B cell (primary cell): ENCODE measurements around the gene CACNA2D4. TPM values are rescaled to one million over a fixed set of nuclear protein-coding genes. Genes with fewer than 3 reads are reported as not detected.
"Not testable (repeated sequence)": the region's sequence is repeated elsewhere in the genome, so short reads cannot be mapped to it uniquely, and the experiment has no call there.

Source experiments
- ATAC-seq: fragments of 200-7000 bp; cut with Tn5 transposase; one replicate; pipeline ENCODE4 v1.10.0; 2021; ENCODE audit warnings: low read depth, mild to moderate bottlenecking, moderate number of reproducible peaks, moderate library complexity
- CTCF ChIA-PET: fragments of 350-600 bp; sonication (Branson Sonifier 250); formaldehyde crosslinking; loops from one replicate; lab custom pipeline; 2021; ENCODE audit warnings: antibody characterized with exemption, inconsistent platforms; lab: Charles Lee
- POLR2A ChIA-PET: fragments of 350-600 bp; sonication (Branson Sonifier 250); formaldehyde crosslinking; loops from one replicate; lab custom pipeline; 2021; ENCODE audit warnings: antibody characterized with exemption; lab: Charles Lee
- DNase-seq: peaks from one replicate; pipeline ENCODE4 v3.0.0; 2013
- H2AFZ ChIP-seq: 2 replicates; pipeline ENCODE4 v1.6.1; 2012; ENCODE audit warnings: mild to moderate bottlenecking, low read depth, low read length; ENCODE audit not compliant: insufficient read depth, poor library complexity, severe bottlenecking
- H3K27ac ChIP-seq, 2 donors: 1 replicate in 1 of 2; 2 replicates in 1 of 2; pipeline ENCODE4 v1.5.1; 2012 to 2013; ENCODE audit warnings: low read length in 2 of 2, mild to moderate bottlenecking in 2 of 2, moderate library complexity in 1 of 2
- H3K27me3 ChIP-seq, 4 experiments: fragments of 200-600 bp in 1 of 4; sonication (generic) in 1 of 4; replicated peaks in 1 of 4; 1 replicate in 2 of 4; 2 replicates in 2 of 4; pipeline versions ENCODE4 v1.6.1 to v1.7.0; 2013 to 2016; ENCODE audit warnings: low read length in 3 of 4, mild to moderate bottlenecking in 2 of 4, mixed read lengths in 1 of 4, moderate library complexity in 1 of 4; ENCODE audit not compliant: insufficient read depth in 4 of 4, control insufficient read depth in 3 of 4; ENCODE audit errors: control extremely low read depth in 1 of 4
- H3K36me3 ChIP-seq, 2 experiments: replicated peaks in 1 of 2; 1 replicate in 1 of 2; 2 replicates in 1 of 2; pipeline versions ENCODE4 v1.6.1 to v1.7.1; 2013; ENCODE audit warnings: low read length in 1 of 2; ENCODE audit not compliant: insufficient read depth in 2 of 2, control insufficient read depth in 1 of 2; ENCODE audit errors: control extremely low read depth in 1 of 2, extremely low read depth in 1 of 2
- H3K4me1 ChIP-seq, 2 donors: fragments of 200-600 bp in 1 of 2; sonication (generic) in 1 of 2; 1 replicate in 1 of 2; 2 replicates in 1 of 2; pipeline versions ENCODE4 v1.5.1 to v1.6.1; 2013 to 2017; ENCODE audit warnings: low read length in 2 of 2; ENCODE audit not compliant: control insufficient read depth in 2 of 2, insufficient read depth in 2 of 2
- H3K4me2 ChIP-seq: replicated peaks from 2 replicates; pipeline ENCODE3; 2012; ENCODE audit warnings: mild to moderate bottlenecking, low read depth, low read length; ENCODE audit not compliant: poor library complexity, severe bottlenecking
- H3K4me3 ChIP-seq, 5 experiments: fragments of 200-600 bp in 1 of 5; sonication (generic) in 1 of 5; 1 replicate in 3 of 5; 2 replicates in 2 of 5; pipeline versions ENCODE4 v1.5.1 to v1.7.0; 2011 to 2016; ENCODE audit warnings: low read length in 4 of 5, mild to moderate bottlenecking in 4 of 5, low read depth in 2 of 5, control low read depth in 1 of 5, moderate library complexity in 1 of 5; ENCODE audit not compliant: insufficient read depth in 1 of 5; ENCODE audit errors: control extremely low read depth in 1 of 5, extremely low read depth in 1 of 5
- H3K79me2 ChIP-seq: fragments of 200-600 bp; sonication (generic); one replicate; pipeline ENCODE4 v1.6.0; 2016; ENCODE audit warnings: low read length; ENCODE audit not compliant: control insufficient read depth, insufficient read depth
- H3K9ac ChIP-seq: fragments of 200-600 bp; sonication (generic); 2 replicates; pipeline ENCODE4 v1.6.1; 2017; ENCODE audit warnings: mild to moderate bottlenecking, low read length, moderate library complexity
- H3K9me3 ChIP-seq, 3 donors: one replicate each; pipeline versions ENCODE4 v1.6.1 to v1.7.1; 2013; ENCODE audit warnings: low read length in 2 of 3; ENCODE audit not compliant: control insufficient read depth in 2 of 3, insufficient read depth in 1 of 3; ENCODE audit errors: control extremely low read depth in 1 of 3
- H4K20me1 ChIP-seq: 2 replicates; pipeline ENCODE4 v1.6.0; 2012; ENCODE audit warnings: mild to moderate bottlenecking, low read length; ENCODE audit not compliant: insufficient read depth, control insufficient read depth, poor library complexity, severe bottlenecking
- H3K27ac Mint-ChIP-seq: one replicate; pipeline ENCODE4 v1.8.0; 2021; ENCODE audit warnings: mixed read lengths
- H3K27me3 Mint-ChIP-seq: one replicate; pipeline ENCODE4 v1.8.0; 2021; ENCODE audit warnings: mixed read lengths
- H3K4me1 Mint-ChIP-seq: one replicate; pipeline ENCODE4 v1.8.0; 2021; ENCODE audit warnings: mixed read lengths
- H3K4me3 Mint-ChIP-seq: one replicate; pipeline ENCODE4 v1.8.0; 2021; ENCODE audit warnings: mixed read lengths
- H3K9me3 Mint-ChIP-seq: one replicate; pipeline ENCODE4 v1.8.0; 2022; ENCODE audit warnings: mixed read lengths; ENCODE audit not compliant: insufficient read depth
- EZH2 ChIP-seq: IDR thresholded peaks from 2 replicates; pipeline ENCODE4 v1.6.1; 2012; ENCODE audit warnings: borderline replicate concordance, low read depth, mild to moderate bottlenecking, moderate library complexity, low read length; ENCODE audit not compliant: insufficient read depth, poor library complexity, severe bottlenecking
- WGBS: methylation state at CpG from one replicate; pipeline ENCODE4 v1.1.5; 2013; ENCODE audit warnings: missing lambda C conversion rate; ENCODE audit not compliant: insufficient coverage; 5-methylcytosine and 5-hydroxymethylcytosine counted together
- intact Hi-C: fragments of 100-400 bp; cut with micrococcal nuclease; formaldehyde crosslinking; loops from one replicate; pipeline ENCODE4 v1.10.0; 2022
- polyA plus RNA-seq: library from polyadenylated mRNA; depleted of rRNA; stranded (reverse); fragments of >200 nt; gene quantifications from 2 replicates; pipeline ENCODE4 v1.2.3, GENCODE V29; 2012
- total RNA-seq, 2 donors: library from RNA; stranded (reverse); fragments of 120-200 nt in 1 of 2; gene quantifications; 1 replicate in 1 of 2; 2 replicates in 1 of 2; pipeline versions ENCODE4 v1.2.3 to v1.2.4, GENCODE V29; 2013 to 2022
- TF ChIP-seq, protein P1 (sequence below): fragments of 200-600 bp; IDR thresholded peaks from one replicate; pipeline ENCODE4 v1.8.0; 2022; ENCODE audit warnings: antibody characterized with exemption, mild to moderate bottlenecking

CACNA2D4 gene
- total and polyA plus RNA-seq, 2 donors (not counting 1 experiment from before 2014, with no cell fraction given): 6.0 to 7.4 TPM

DNA sequence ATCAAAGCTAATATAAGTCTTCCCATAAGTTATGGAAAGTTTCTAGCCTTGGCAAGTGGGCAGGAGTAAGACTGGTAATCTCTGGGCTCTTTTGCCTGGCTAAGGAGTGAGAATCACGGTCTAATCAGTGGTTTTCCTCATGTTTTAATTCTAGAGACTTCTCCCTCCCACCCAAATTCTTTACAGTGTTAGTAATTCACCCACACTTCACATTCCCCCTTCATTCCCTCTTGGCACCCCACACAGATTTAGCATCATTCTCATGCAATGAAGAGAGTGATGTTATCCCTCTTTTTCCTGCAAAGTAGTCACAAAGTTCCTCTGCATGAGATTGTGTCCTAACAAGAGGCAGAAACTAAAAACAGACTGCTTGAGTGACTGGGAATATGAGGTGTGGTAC, 28.6 kb upstream of the CACNA2D4 start:
- H3K36me3 ChIP-seq: peaks cover 9 to 55% of the 10 kb centered on the region in 2 experiments
- CTCF ChIA-PET: interaction anchor here (0.8 to 1.7 kb wide), 2 partner anchors 146 to 154 kb away, joined by 3 read pairs; no protein-coding TSS in a partner anchor
- no peak overlapping the region for H3K9ac ChIP-seq
- no peaks in the 10 kb centered on the region for H3K79me2 ChIP-seq
- intact Hi-C loops: no loop called here
- no peaks in the 10 kb centered on the region for H3K4me1 ChIP-seq
- DNase-seq: no peak
- no peak for TF ChIP-seq EZH2
- TF ChIP-seq, protein P1, sequence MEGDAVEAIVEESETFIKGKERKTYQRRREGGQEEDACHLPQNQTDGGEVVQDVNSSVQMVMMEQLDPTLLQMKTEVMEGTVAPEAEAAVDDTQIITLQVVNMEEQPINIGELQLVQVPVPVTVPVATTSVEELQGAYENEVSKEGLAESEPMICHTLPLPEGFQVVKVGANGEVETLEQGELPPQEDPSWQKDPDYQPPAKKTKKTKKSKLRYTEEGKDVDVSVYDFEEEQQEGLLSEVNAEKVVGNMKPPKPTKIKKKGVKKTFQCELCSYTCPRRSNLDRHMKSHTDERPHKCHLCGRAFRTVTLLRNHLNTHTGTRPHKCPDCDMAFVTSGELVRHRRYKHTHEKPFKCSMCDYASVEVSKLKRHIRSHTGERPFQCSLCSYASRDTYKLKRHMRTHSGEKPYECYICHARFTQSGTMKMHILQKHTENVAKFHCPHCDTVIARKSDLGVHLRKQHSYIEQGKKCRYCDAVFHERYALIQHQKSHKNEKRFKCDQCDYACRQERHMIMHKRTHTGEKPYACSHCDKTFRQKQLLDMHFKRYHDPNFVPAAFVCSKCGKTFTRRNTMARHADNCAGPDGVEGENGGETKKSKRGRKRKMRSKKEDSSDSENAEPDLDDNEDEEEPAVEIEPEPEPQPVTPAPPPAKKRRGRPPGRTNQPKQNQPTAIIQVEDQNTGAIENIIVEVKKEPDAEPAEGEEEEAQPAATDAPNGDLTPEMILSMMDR: no peak
- Mint-ChIP-seq H3K27ac (no peak overlapping the region), H3K27me3 (no peaks in the 10 kb centered on the region), H3K4me1 (no peaks in the 10 kb centered on the region), H3K4me3 (no peak overlapping the region), H3K9me3 (no peaks in the 10 kb centered on the region)
- H4K20me1 ChIP-seq: no peaks in the 10 kb centered on the region
- H3K27me3 ChIP-seq: no peaks in the 10 kb centered on the region
- no peak for ATAC-seq
- no peaks in the 10 kb centered on the region for H3K9me3 ChIP-seq
- no CpG with 5 or more reads among the region's 1 CpG for WGBS
- no peak overlapping the region for H3K27ac ChIP-seq
- no peak overlapping the region for H3K4me2 ChIP-seq
- H3K4me3 ChIP-seq: no peak overlapping the region
- no peak overlapping the region for H2AFZ ChIP-seq
- POLR2A ChIA-PET: no interaction called here

DNA sequence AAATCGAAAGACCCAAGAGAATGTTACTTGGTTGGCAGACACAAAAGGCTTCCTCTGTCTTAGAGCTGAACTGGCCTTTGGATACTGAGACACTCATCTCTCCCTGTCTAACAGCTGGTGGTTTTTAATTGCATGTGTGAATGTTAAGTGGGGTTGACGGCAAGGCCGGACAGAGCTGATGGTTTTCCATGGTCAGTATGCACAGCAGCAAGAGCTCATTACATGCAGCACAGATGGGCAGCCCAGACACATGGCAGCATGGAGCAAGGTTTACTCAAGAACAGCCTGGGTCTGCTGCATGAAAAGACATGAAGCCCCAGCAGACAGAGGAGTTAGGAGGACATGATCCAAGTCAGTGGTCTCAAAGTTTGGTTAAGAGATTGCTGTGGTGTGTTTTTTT, 27.8 kb upstream of the CACNA2D4 start:
- H3K27ac ChIP-seq: no peak overlapping the region
- no peaks in the 10 kb centered on the region for H3K9me3 ChIP-seq
- 98% methylated on average over 3 of the region's 3 CpGs for WGBS
- no peak overlapping the region for H3K9ac ChIP-seq
- no peaks in the 10 kb centered on the region for H3K27me3 ChIP-seq
- H3K36me3 ChIP-seq: peaks cover 9 to 47% of the 10 kb centered on the region in 2 experiments
- ChIA-PET POLR2A (no interaction called here), CTCF (interaction anchor here (0.8 kb wide), 1 partner anchor 145 kb away, joined by 3 read pairs; no protein-coding TSS in a partner anchor)
- H3K4me1 ChIP-seq: no peaks in the 10 kb centered on the region
- no peak for DNase-seq
- no peaks in the 10 kb centered on the region for H3K27me3 Mint-ChIP-seq
- no peaks in the 10 kb centered on the region for H3K4me1 Mint-ChIP-seq
- H3K27ac Mint-ChIP-seq: no peak overlapping the region
- TF ChIP-seq, protein P1: no peak
- no peak for TF ChIP-seq EZH2
- intact Hi-C loops: no loop called here
- no peaks in the 10 kb centered on the region for H3K9me3 Mint-ChIP-seq
- no peaks in the 10 kb centered on the region for H4K20me1 ChIP-seq
- H3K79me2 ChIP-seq: no peaks in the 10 kb centered on the region
- H3K4me3 Mint-ChIP-seq: no peak overlapping the region
- H3K4me3 ChIP-seq: no peak overlapping the region
- H3K4me2 ChIP-seq: no peak overlapping the region
- no peak for ATAC-seq
- no peak overlapping the region for H2AFZ ChIP-seq

- H4K20me1 ChIP-seq, DNase-seq, H3K9ac ChIP-seq, ATAC-seq, H3K79me2 ChIP-seq, H3K27me3 ChIP-seq, H3K4me1 ChIP-seq, H3K9me3 Mint-ChIP-seq, H2AFZ ChIP-seq, H3K9me3 ChIP-seq, intact Hi-C loops, H3K27ac ChIP-seq, H3K27me3 Mint-ChIP-seq, H3K27ac Mint-ChIP-seq, H3K4me3 ChIP-seq, H3K4me3 Mint-ChIP-seq, H3K4me1 Mint-ChIP-seq, POLR2A ChIA-PET, H3K4me2 ChIP-seq: not testable (repeated sequence)
- no CpG with 5 or more reads among the region's 5 CpGs for WGBS
- CTCF ChIA-PET: interaction anchor here (8.1 kb wide), 1 partner anchor 155 kb away, joined by 152 read pairs; no protein-coding TSS in a partner anchor
- peaks cover 9 to 40% of the 10 kb centered on the region in 2 experiments for H3K36me3 ChIP-seq
Measured at GRCh38 chr12:1945502-1945901, 27.1 kb upstream of the CACNA2D4 start.
